ENCODE data around the gene CD2. TPM values are rescaled to one million over a fixed set of nuclear protein-coding genes. Genes with fewer than 3 reads are reported as not detected.

Gene CD2
- total RNA-seq, 4 donors from 2014 or later = 9.6 to 36.3 (median 20.9) TPM

GRCh38 chr1:116766616-116767469 is 12.6 kb downstream of the CD2 start:
- Histone ChIP-seq H3K4me3 (no peak overlapping the region), H3K9me3 (no peaks in the 10 kb centered on the region), H3K27me3 (no peaks in the 10 kb centered on the region), H3K36me3 (no peaks in the 10 kb centered on the region), H3K4me1 (peaks cover 0 to 6% (median 4%) of the 10 kb centered on the region in 4 donors), H3K27ac (peak overlapping the region; percentile 54 to 71 (median 64))
- DNase-seq = no peak
- TF ChIP-seq POLR2A (IDR thresholded peaks at IDR 0.05) = no peak
- TF ChIP-seq, protein P1, sequence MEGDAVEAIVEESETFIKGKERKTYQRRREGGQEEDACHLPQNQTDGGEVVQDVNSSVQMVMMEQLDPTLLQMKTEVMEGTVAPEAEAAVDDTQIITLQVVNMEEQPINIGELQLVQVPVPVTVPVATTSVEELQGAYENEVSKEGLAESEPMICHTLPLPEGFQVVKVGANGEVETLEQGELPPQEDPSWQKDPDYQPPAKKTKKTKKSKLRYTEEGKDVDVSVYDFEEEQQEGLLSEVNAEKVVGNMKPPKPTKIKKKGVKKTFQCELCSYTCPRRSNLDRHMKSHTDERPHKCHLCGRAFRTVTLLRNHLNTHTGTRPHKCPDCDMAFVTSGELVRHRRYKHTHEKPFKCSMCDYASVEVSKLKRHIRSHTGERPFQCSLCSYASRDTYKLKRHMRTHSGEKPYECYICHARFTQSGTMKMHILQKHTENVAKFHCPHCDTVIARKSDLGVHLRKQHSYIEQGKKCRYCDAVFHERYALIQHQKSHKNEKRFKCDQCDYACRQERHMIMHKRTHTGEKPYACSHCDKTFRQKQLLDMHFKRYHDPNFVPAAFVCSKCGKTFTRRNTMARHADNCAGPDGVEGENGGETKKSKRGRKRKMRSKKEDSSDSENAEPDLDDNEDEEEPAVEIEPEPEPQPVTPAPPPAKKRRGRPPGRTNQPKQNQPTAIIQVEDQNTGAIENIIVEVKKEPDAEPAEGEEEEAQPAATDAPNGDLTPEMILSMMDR (IDR thresholded peaks at IDR 0.05) = no peak

DNA sequence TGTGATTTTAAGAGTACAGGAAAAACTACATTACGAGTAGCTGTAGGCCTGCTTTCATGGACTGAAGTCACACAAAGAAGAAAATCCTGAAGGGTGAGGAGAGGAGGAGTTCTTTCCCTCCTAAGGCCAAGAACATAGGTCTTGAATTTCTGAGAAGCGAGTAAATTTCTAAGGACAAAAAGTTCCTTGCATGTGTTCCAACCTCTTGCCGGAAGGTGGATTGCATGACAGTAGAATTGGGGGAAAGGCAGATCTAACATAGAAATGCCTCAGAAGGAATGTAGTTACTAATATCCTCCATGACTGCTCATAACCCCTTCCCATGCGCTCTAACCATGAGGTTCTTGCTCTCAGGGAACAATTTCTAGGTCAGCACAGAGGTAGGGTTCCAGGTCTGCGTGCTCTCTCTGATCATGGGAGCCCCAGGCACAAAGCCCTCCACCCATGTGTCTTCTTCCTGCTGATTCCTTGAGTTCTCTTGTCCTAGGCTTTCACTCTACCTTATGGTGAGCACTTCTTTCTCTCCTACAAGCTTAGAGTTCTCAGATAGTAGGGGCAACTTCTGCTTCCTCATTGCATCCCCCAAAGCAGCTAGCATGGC is 13.7 kb downstream of the CD2 start:
- peak overlapping the region; percentile 40 to 71 (median 58) for H3K27ac ChIP-seq
- no peaks in the 10 kb centered on the region for H3K36me3 ChIP-seq
- H3K9me3 ChIP-seq = no peaks in the 10 kb centered on the region
- no peak for DNase-seq
- no peak overlapping the region for H3K4me3 ChIP-seq
- no peak for TF ChIP-seq POLR2A (IDR thresholded peaks at IDR 0.05)
- TF ChIP-seq, protein P1 (IDR thresholded peaks at IDR 0.05) = no peak
- peaks cover 0 to 6% (median 4%) of the 10 kb centered on the region in 4 donors for H3K4me1 ChIP-seq
- no peaks in the 10 kb centered on the region for H3K27me3 ChIP-seq

DNA sequence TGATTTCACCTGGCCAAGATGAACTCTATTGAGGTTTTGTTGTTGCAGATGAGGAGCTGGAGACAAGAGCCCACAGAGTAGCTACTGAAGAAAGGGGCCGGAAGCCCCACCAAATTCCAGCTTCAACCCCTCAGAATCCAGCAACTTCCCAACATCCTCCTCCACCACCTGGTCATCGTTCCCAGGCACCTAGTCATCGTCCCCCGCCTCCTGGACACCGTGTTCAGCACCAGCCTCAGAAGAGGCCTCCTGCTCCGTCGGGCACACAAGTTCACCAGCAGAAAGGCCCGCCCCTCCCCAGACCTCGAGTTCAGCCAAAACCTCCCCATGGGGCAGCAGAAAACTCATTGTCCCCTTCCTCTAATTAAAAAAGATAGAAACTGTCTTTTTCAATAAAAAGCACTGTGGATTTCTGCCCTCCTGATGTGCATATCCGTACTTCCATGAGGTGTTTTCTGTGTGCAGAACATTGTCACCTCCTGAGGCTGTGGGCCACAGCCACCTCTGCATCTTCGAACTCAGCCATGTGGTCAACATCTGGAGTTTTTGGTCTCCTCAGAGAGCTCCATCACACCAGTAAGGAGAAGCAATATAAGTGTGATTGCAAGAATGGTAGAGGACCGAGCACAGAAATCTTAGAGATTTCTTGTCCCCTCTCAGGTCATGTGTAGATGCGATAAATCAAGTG is 14.3 kb downstream of the CD2 start:
- H3K27me3 ChIP-seq = no peaks in the 10 kb centered on the region
- no peak overlapping the region for H3K4me3 ChIP-seq
- H3K9me3 ChIP-seq = no peaks in the 10 kb centered on the region
- DNase-seq = no peak
- no peak for TF ChIP-seq POLR2A (IDR thresholded peaks at IDR 0.05)
- TF ChIP-seq, protein P1 (IDR thresholded peaks at IDR 0.05) = no peak
- peak overlapping the region; percentile 40 to 71 (median 58) for H3K27ac ChIP-seq
- H3K36me3 ChIP-seq = no peaks in the 10 kb centered on the region
- H3K4me1 ChIP-seq = peaks cover 0 to 6% (median 4%) of the 10 kb centered on the region in 4 donors

- Histone ChIP-seq H3K27ac (peak overlapping the region; percentile 40 to 71 (median 58)), H3K9me3 (no peaks in the 10 kb centered on the region), H3K27me3 (no peaks in the 10 kb centered on the region), H3K4me3 (no peak overlapping the region), H3K36me3 (no peaks in the 10 kb centered on the region), H3K4me1 (peaks cover 0 to 6% (median 2%) of the 10 kb centered on the region in 4 donors)
- no peak for DNase-seq
- no peak for TF ChIP-seq POLR2A (IDR thresholded peaks at IDR 0.05)
- TF ChIP-seq, protein P1 (IDR thresholded peaks at IDR 0.05) = no peak
These were observed 14.8 kb downstream of the CD2 start for GRCh38 chr1:116769104-116769452.

DNA sequence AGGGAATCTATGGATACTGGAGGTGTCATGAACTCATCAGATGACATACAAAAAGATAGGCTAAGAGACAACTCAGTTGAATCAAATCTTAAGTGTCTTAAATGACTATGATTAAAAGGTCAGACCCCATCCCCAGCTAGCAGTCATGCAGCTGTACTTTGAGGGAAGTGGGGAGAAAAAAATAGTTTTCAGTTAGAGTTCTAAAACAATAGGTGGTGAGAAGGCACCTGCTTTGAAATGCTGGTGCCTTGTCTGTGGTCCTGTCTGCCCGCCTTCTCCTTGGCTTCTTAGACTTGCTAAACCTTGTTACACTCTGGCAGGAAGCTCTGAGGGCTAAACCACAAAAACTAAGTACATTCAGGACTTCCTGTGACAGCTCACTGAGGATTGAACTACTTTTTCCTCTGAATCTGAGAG is 15.3 kb downstream of the CD2 start:
- H3K4me3 ChIP-seq = no peak overlapping the region
- H3K4me1 ChIP-seq = peaks cover 0 to 6% (median 1%) of the 10 kb centered on the region in 4 donors
- H3K27me3 ChIP-seq = no peaks in the 10 kb centered on the region
- peak in 2 of 3 donors; percentile 66 to 83 for DNase-seq
- H3K27ac ChIP-seq = peak overlapping the region; percentile 40 to 71 (median 58)
- H3K36me3 ChIP-seq = no peaks in the 10 kb centered on the region
- TF ChIP-seq, protein P1 (IDR thresholded peaks at IDR 0.05) = no peak
- no peak for TF ChIP-seq POLR2A (IDR thresholded peaks at IDR 0.05)
- H3K9me3 ChIP-seq = no peaks in the 10 kb centered on the region
